Ecto neural progenitor cell (in vitro differentiated cells): ENCODE results near the gene CNTROB.

ENCODE experiments used
- DNase-seq: peaks from one replicate; pipeline ENCODE4 v3.0.0-alpha.2; 2018; ENCODE audit warnings: low spot score

CNTROB gene

GRCh38 chr17:7989781-7990655, 58.0 kb downstream of the CNTROB start:
- DNase-seq = peak; percentile 96

GRCh38 chr17:7992516-7992915, 60.5 kb downstream of the CNTROB start:
- DNase-seq = no peak

DNA sequence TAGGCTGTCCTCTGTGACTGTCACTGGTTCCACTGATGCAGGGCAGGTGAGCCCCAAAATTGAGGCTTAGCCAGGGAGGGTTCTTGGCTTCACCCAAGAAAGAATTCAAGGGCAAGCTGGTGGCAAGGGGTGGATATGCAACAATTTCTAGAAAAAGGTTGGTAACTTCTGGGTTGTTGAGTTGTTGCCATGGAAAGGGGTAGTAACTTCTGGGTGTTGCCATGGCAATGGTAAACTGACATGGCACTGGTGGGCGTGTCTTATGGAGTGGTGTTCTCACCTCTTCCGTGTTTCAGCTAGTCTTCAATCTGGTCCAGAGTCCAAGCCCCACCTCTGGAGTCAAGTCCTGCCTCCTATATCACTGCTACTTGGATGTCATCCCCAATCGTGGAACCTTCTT, 60.9 kb downstream of the CNTROB start:
- no peak for DNase-seq

GRCh38 chr17:7993972-7994589, 62.1 kb downstream of the CNTROB start:
- no peak for DNase-seq

GRCh38 chr17:7995724-7996123, 63.7 kb downstream of the CNTROB start:
- no peak for DNase-seq

GRCh38 chr17:7997186-7997585, 65.2 kb downstream of the CNTROB start:
- DNase-seq = no peak
